Amniotic epithelial cell (primary cell): ENCODE results near the gene MRTFB.
A peak's percentile ranks its signal among the peaks of the same experiment; 100 is the strongest.
"Not testable (repeated sequence)": the region's sequence is repeated elsewhere in the genome, so short reads cannot be mapped to it uniquely, and the experiment has no call there.

Source experiments
- DNase-seq: peaks from one replicate; pipeline ENCODE4 v3.0.0-alpha.2; 2010; ENCODE audit warnings: low read depth

MRTFB gene

DNA sequence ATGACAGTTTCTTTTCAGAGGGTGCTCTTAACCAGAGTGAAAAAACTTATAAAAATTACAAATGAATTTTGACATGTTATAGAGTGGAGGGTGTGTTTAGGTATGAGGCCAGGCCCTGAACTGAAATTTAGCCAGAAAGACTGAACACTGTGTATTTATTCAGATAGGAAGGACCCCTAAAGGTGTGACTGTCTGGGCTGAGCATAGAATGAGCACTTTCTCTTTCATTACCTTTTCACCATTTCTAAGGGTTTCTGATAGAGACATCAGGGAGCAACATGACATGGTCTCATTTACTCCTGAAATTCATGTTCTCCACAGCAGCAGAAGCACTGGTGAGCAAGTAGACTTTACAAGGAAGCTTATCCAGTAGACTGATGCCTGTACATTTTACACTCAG lies 32.9 kb downstream of the MRTFB start:
- DNase-seq: no peak

DNA sequence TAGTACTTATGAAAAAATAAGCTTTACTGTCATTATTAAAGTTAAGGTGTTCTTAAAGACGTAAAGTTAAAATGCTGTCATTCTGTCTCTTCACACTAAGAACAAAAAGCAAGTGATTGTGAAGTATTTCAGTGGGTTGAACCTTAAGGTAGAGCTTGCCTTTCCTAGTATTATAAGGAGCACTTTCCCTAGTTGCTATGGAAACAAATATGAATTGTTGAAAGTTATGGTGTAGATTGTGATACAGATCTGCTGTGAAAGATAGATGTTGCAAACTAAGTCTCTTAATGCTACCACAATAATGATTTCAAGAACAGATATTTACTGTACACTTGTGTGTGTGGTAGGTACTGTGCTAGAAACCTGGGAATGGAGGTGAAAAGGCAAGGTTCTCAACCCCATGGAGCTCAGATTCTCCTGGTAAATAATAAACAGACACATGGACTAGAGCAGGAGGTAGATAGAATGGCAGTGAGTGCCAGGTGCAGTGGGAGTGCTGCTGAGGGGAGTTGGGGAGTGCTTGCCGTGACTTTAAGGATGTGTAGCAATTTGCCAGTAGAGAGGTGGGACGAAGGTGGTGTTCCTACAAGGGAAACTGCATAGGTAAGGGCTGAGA lies 34.7 kb downstream of the MRTFB start:
- DNase-seq: no peak

DNA sequence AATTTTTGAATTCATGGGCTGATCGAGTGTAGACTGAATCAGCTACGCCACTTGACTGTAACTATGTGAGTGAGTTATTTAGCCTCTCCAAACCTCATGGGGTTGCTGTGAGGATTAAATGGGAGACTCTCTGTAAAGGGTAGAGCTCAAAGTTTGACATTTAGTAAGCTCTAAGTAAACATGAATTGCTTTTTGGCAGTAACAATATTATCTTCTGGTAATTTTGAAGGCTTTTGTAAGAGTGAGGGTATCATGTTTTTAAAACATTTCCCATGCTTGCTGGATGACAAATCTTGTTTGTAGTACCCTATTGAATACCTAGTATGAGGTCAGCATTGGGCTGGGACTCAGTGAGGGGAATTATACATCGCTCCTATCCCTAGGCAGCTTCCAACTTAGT lies 35.3 kb downstream of the MRTFB start:
- no peak for DNase-seq

DNA sequence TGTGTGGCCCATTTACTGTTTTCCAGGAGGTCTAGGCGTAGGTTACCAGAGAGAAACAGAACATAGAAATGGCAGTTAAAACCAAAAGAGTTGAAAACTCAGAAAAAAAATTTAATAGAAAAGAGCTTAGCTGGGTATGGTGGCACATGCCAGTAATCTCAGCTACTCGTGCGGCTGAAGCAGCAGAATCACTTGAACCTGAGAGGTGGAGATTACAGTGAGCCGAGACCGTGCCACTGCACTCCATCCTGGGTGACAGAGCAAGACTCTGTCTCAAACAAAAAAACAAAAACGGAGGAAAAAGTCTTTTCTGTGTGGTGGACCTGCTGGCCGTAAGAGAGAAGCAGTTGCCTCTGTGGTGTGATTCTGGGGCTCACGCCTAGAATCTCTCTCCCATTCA lies 35.8 kb downstream of the MRTFB start:
- no peak for DNase-seq

DNA sequence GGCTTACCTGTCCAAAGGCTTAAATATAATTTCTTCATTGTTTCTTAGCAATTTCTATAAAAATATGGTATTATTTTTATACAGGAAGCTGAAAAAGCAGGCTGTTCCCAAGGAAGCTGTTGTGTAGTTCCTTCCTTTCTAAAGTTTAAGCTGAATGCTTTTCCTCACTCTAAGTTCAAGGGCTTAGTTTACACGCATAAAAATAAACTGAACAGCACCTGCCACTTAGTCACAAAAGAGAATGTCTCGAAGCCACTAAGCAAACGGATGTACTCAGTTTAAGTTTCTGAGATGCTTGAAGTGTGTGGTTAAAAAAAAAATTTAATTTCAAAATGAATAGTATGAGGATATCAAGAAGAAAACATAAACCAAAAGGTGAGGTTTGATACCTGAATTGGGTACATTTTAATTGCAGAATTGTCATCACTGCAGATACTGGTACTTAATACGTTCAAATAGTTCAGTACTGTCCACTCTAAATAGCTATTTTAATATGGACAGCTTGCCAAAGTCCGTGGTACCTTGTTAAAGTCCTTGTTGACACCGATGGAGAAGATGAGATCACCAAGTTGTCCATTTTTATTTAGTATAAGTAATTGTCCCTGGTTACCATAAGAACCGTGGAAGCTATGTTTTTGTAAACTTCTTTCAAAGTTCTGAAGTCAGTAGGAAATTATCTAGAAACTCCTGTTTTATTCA lies 38.1 kb downstream of the MRTFB start:
- no peak for DNase-seq

DNA sequence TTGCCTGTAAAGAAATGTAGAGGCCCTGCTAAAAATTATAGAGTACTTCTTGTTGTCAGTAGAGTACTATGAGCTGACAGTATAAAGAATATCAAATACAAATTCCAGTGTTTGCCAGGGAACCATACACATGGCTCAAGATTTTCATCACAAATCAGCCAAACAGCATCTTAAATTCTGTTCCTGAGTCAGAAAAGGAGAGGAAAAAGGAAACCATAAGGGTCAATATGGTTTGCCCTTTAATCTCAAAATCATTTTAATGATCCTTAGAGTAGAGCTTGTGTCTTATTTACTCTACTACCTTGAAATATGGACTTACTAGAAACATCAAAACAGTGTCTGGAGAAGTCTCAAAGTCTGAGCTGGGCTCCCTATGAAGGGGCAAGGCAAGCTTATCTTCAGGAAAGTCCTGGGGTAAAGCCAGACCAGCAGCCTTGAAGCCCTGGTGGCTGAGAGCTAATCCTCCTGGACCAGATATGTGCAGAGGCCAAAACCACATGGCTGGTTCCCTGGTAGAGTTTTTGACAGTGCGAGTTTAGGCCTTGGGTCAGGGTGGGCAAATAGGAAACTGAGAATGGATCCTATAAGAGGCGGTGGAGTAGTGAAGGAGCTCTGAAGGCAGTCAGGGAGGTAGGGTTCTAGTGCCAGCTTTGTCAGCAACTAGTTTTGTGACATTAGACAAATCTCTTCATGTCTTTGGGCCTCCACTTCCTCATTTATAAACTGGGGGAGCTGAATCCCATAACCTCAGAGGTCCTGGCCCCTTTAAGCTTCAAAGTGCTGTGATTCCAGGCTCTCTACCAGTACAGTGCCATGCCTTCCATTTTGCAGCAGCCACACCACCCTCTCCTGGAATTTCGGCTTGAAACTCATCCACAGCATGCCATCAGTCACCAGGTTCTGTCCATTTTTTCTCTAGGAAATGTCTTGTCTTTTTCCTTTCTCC lies 38.9 kb downstream of the MRTFB start:
- peak; percentile 56 for DNase-seq

DNA sequence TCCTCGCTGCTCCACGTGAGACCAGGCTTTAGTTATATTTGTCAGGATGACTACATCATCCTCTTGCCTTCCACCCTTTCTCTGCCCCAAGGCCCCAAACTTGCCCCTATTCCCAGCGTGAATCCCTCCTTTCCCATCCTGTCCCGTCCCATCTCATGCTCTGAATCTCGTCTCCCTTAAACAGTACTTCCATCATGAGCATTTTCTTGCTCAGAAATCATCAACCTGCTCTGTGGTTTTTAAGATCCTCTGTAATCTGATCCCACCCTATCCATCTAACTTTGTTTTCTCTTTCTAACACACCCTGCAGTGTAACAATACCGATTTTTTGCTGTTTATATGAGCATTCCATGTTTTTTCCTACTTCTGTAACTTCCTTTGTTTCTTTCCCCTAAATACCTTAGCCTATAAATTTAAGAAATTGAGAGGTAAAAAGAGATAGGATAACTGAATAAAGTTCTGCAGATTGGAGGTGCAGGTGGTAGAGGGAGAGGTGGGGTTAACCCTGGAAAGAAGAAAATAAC lies 39.7 kb downstream of the MRTFB start:
- DNase-seq: no peak

DNA sequence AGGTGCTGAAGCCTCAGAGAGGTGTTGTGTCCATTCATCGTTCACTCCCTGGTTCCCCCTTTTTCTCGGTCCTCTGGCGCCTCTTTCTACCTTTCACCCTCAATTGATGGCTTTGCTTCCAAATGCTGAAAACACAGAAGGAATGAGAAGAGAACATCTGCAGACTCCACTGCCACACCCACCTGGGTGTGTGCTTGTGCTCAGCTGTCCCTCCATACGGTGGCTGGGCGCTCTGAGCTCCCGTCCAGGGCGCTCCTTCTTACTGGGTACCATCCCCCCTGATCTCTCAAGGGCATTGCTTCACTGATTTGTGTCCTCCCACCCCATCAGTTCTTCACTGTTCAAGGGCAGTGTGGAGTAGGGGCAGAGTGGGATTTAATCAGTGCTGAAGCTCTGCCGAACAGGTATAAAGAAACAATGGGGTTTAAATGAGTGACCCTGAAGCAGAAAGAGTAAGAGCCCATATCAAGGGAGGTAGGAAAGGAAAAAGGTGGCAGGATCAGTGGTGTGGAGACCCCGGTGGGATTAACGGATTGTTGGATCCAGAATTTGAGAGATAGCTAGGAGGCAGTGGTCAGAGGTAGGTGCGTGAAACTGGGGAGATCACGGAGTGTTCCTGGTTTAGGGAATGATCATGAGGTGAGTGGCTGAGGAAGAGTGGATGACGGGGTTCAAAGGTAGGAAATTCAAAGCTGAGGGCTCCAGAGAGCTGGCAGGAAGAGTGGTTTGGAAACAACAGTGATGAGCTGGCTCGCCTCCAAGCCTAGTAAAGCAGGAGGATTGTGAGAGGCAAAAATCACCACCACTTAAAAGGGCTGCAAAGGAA lies 40.8 kb downstream of the MRTFB start:
- no peak for DNase-seq

DNA sequence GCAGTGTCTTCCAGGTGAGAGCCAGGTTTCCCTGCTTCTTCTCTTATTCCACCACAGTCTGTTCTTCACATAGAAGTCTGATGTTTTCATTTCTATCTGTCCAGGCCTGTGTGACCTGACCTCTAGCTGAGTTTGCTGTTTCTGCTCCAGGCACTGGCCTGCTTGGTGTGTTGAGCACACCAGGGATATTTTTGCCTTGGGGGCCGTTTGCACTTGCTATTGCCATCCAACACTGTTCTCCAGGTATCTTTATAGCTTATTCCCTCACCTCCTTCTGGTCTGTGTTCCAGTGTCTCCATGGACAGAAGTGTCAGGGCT lies 41.4 kb downstream of the MRTFB start:
- no peak for DNase-seq

DNA sequence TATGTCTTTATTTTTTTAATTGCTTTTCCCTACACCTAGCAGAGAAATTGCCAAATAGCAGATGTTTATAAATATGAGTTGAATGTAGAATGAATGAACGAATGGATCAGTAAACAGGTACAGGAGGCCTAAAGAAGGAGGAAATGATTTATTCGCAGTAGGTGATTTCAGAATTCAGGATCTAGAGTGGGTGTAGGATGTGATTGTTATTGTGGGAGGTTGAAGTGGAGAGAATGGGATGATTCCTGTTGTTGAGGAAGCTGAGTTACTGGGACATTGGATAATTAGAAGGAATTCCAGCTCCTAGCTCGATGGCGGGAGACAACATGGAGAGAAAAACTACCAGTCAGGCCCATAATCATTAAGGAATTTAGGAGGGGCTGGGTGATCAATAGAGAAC lies 42.2 kb downstream of the MRTFB start:
- no peak for DNase-seq

DNA sequence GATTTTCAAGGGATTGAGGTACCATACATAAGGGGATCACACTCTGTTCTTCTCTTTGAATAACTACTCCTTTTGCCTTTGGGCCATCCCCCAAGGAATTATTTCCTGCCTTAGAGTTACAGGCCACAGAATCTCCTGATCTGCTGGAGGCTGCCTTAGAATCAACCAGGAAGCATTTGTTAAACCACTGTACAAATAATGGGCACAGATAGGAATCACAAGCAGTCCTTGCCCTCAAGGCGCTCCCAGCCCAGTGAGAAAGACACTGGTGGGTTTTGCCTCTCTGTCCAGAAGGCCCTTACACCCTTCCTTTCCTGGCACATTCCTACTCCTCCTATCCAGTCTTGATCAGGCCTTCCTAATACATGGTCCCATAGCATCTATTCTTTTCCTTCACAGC lies 45.9 kb downstream of the MRTFB start:
- no peak for DNase-seq

DNA sequence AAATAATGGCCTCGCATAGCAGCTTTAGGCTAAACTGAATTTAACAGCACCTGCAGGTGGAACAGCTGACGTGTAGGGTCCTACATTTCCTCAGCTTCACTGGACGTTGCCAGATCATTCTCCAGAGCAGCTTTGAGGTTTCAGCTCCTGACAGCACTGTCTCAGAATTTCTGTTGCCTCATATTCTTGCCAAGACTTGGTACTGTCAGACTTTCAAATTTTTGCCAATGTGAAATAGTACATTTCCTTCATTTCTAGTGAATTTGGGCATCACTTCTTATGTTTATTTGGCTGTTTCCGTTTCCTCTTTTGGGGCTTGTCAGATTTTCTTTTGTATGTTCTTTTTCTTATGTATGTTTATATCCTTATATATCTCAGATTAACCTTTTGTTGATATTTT lies 48.7 kb downstream of the MRTFB start:
- no peak for DNase-seq

DNA sequence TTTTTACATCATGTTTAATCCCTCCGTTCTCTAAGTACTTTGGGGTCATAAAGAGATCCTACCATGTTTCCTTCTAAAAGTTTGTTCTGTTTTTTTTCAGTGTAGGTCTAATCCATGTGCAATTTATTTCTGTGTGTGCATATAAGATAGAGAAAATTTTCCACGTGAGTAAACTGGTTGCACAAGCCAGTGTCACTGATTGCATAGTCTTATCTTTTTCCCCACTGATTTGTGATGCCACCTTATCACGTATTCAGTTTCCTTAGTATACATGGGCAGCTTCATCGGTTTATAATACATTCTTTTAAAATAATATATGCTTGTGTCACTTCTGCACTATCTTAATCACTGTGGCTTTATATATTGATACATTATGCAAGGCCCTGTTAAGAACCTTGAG lies 49.2 kb downstream of the MRTFB start:
- DNase-seq: no peak

DNA sequence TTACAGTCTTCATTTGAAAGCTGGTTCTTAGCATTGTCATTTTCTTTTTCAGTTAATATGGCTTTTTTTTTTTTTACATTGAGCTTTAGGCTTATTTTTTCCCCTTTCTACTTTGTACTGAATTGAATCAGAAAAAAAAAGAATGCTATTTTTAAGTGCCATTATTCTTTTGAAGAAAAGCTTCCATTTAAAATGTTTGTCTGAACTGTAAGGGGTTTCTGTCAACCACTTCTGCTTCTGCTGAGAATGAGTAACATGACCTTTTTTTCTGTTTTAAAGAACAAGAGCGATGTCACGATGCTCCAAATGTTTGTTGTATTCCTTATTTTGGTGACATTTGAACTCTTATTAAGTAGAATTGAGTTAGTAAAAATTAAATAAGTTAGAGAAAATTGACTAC lies 50.0 kb downstream of the MRTFB start:
- DNase-seq: no peak

DNA sequence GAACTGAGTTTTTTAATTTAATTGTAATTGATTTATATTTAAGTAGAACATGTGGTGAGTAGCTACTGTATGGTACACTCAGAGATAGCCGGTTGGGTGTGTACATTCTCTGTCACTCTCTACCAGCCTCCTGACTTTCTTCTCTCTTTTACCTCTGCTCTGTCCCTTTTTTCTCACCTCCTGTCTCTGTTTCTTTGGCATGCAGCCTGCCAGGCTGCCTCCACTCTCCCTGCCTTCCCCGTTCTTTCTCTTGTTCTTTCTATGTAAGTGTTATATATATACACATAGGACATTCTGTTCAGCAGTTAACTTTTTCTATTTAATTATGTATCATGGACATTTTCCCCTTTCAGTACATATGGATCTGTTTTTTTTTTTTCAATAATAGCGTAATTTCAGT lies 50.8 kb downstream of the MRTFB start:
- DNase-seq: no peak

DNA sequence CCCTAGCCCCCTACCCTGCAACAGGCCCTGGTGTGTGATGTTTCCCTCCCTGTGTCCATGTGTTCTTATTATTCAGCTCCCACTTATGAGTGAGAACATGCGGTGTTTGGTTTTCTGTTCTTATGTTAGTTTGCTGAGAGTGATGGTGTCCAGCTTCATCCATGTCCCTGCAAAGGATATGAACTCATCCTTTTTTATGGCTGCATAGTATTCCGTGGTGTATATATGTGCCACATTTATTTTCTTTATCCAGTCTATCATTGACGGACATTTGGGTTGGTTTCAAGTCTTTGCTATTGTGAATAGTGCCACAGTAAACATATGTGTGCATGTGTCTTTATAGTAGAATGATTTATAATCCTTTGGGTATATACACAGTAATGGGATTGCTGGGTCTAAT lies 51.3 kb downstream of the MRTFB start:
- not testable (repeated sequence) for DNase-seq

DNA sequence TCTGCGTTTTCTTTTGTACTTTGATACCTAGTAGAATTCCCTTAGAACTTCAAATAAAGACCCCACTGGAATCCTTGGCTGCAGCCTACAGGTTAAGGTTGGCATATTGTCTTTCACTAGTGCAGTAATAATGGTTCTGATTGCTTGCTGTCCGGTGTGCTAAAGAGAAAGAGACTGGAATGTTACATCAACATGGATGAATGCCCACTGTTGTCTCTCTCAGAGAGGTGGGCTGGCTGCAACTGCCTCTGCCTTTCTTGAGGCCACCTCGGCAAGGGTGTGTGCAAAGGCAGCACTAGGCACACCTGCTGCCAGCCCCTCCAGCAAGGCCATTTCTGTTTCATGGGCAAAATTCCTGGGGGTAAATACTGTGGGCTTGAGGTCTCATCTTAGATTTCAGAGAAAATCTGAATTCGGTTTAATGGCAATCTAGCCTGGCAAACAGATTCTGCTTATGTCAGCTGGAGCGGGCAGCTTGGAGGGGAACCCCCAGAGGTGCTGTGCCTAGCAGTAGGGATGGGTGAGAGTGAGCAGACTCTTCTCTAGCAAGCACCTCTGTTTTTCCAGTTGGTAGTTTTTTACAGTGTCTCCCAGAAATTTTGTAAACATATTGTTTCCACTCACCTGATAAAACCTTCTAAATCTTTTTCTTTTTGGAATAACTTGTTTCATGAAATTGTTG lies 54.0 kb downstream of the MRTFB start:
- no peak for DNase-seq

DNA sequence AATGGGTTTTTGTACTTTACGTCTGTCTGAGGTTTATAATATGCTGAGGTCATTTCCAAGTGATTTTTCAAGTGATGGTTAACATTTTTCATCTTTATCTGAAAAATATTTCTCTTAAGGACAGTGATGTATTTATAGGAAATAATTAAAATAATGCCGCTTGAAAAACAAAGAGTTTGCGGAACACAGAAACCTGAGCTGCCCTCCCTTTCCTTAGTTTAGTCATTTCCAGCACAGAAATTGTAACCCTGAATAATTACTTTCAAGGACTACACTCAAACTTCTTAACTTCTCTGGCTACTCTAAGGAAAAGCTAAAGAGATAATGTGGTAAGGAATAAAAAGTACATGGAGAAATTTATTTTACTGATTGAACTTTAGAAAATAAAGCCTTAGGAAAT lies 54.6 kb downstream of the MRTFB start:
- DNase-seq: no peak

DNA sequence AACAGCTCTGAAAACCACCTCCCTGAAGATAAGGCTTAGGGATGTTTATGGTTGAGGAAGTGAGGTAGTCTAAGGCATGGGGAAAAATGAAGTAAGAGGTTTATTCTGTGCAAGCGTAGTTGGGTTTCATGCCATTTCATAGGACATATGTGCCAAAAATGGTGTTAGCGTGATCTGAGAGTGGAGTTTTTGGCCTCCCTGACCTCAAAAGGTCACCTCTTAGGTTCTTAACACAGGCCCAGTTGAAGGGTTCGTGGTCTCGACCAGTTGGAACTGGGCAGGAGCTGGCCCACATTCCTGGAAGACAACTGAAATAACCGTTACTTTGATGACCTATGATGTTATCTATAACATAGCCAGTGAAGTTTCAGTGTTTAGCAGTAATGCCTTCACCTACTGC lies 57.0 kb downstream of the MRTFB start:
- no peak for DNase-seq

DNA sequence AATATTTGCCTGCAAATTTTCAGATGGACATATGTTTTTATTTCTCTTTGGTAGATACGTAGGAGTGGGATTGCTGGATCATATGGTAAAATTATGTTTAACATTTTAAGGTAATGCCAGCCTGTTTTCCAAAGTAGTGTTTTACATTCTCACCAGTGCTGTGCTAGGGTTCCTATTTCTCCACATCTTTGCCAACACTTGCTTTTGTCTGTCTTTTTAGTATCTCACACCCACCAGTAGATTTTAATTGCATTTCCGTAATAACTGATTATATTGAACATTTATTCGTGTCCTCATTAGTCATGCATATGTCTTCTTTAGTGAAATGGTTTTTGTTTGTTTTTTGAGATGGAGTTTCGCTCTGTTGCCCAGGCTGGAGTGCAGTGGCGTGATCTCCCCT lies 58.4 kb downstream of the MRTFB start:
- DNase-seq: no peak
